GM18907 (cell line): Measurements from ENCODE around the gene FSHB.
"Not testable (repeated sequence)": the region's sequence is repeated elsewhere in the genome, so short reads cannot be mapped to it uniquely, and the experiment has no call there.

Experiments used
- ATAC-seq: cut with Tn5 transposase; IDR thresholded peaks from one replicate; pipeline ENCODE4 v1.9.1; 2021; ENCODE audit warnings: mild to moderate bottlenecking, moderate library complexity; ENCODE audit not compliant: unreplicated experiment

Gene FSHB

DNA sequence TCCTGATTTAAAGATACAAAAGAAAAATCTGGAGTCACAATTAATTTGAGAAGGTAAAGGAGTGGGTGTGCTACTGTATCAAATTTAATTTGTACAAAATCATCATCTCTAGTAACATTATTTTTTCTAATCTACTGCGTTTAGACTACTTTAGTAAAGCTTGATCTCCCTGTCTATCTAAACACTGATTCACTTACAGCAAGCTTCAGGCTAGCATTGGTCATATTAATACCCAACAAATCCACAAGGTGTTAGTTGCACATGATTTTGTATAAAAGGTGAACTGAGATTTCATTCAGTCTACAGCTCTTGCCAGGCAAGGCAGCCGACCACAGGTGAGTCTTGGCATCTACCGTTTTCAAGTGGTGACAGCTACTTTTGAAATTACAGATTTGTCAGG, at the start of gene FSHB:
FSHB (plus strand) TSS at position 301 of the 400 bp plus-strand sequence. CDS start 889 bp downstream, outside the sequence.
- no peak for ATAC-seq

- no peak for ATAC-seq
Observed at GRCh38 chr11:30186748-30187147, 44.1 kb upstream of the FSHB start.

DNA sequence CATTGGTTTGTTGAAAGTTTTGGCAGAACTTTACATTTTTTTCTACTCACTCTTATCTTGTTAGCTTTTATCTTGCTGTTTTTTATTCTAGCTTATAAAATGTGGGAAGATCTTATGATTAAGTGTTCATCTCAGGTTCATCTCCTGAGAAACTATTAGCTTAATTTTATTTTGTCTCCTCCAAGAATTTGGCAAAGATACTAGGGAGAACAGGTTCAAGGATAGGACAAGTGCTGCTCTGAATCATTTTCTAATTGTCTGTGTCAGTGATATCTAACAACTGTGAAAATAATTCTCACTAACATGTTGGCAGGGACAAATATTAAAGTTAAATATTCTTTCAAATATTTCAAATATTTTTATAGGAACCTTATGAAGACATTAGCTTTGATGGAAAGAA, 38.2 kb upstream of the FSHB start:
- no peak for ATAC-seq

DNA sequence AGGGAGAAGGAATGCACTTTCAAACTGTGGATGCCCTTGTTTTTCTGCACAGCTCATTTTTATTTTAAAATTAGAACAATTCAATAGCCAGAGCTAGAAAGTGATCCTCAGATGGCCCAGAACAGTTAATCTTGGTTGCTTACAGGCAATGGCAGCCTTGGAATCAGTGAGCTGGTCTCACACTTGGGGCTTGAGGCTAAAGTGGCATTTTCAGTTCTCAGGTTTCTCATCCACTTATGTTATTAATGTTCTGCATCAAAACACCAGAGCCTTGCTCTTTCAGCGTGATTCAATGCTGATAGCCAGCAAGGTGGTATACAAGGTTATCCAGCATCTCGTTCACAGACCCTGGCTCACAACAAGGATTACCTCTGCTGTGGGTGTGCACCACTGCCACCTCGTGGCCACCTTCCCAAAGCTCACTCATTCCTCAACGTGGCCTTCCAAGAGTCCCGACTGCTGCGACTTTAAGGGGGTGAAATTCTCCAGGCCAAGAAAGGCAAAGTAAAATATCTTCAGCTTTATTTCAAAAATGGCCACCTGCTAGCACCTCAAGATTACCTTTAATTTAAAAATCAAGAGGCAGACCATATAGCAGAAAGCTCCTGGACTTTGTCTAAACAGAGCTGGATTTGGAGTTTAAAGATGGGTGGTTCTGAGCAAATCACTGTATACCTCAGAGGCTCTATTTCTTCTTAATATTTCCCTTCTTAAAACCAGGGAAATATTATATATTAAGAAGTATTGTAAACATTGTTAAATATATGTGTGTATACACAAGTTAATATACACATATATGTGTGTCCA, 34.2 kb upstream of the FSHB start:
- peak; percentile 95 for ATAC-seq

DNA sequence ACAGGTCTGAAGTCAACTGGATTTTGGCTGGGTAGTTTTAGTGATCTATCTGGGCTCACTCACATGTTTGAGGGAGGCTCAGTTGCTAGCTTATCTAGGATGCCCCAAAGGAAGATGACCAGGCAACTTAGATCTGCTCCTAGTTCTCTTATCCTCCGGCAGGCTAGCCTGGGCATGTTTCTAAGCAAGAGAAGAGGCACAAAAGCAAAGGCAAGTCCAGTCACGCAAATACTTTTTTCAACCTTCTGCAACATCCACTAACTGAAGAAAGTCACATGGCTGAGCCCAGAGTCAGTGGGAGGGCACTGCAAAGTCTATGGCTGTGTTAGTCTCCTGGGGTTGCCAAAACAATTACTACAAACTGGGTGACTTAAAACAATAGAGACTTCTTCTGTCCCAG, 32.9 kb upstream of the FSHB start:
- no peak for ATAC-seq

- ATAC-seq: not testable (repeated sequence)
Observed at GRCh38 chr11:30202989-30203388, 27.8 kb upstream of the FSHB start.

- ATAC-seq: no peak
Observed at GRCh38 chr11:30203850-30204249, 27.0 kb upstream of the FSHB start.

DNA sequence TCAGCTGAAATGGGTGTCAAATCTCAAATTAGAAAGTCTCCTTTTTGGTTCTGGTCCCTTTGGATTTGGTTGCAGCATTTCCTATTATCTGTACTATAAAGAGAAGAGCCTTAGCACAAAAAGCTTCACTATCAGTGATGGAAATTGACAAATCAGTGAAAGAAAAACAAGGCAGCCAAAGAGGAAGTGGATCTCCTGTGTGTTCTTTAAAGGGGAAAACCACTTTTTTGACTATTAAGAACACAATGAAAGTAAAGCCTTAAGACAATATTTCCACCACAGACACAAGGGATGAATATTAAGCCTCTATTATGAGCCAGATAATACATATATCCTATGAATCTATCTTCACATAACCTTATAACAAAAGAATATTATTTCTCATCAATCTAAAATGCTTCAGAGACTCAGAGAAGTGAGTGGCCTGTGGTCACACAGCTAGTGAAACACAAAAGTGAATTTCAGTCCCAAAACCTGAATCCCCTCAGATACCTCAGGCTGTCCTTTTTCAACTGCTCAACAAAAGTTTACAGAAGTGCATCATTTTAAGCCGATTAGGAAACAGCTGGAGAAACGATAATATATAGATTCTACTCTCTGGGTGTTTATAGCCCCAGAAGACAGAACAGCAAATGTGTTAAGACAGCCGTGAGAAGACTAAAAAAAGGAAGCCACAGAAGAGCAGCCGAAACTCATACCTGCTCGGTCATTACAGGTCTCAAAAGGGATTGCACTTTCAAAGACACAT, 24.4 kb upstream of the FSHB start:
- peak; percentile 92 for ATAC-seq

DNA sequence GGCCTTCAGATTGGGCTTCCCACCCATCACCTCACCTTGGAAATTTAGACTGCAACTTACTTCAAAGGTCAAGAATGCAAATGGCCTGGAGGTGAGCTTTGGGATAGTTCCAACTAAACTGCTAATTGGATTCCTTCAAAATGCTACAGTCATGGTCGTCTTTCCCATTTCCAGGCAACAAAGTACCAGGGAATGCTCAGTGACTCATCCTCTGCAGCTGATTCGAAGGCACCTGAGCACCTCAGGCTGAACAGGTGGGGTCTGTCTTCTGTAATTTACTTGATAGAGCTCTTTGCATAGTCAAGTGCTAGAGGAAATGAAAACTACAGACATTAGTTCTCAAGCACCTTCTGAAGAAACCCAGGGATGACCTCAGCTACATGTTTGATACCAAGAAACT, 20.5 kb upstream of the FSHB start:
- ATAC-seq: no peak

DNA sequence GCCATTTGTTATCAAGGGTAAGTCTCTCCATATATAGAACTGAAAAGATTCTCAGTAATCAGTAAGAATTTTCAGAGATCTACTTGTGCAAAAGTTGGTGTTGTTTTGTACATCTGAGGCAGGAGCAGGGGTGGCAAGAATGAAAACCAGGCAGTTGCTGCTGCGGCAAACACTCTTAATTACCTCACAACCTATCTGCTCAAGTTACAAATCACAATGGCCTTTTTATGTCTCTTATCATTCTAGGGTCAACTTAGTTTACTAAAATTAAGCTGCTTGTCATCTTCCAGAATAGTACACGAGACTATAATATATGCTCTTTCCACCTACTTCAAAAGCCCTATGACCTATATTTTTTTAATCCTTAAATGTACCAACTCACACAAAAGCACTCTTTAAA, 14.3 kb upstream of the FSHB start:
- ATAC-seq: no peak

- ATAC-seq: no peak
Observed at GRCh38 chr11:30218278-30218677, 12.5 kb upstream of the FSHB start.

GRCh38 chr11:30225642-30226041, 5.2 kb upstream of the FSHB start:
- no peak for ATAC-seq

DNA sequence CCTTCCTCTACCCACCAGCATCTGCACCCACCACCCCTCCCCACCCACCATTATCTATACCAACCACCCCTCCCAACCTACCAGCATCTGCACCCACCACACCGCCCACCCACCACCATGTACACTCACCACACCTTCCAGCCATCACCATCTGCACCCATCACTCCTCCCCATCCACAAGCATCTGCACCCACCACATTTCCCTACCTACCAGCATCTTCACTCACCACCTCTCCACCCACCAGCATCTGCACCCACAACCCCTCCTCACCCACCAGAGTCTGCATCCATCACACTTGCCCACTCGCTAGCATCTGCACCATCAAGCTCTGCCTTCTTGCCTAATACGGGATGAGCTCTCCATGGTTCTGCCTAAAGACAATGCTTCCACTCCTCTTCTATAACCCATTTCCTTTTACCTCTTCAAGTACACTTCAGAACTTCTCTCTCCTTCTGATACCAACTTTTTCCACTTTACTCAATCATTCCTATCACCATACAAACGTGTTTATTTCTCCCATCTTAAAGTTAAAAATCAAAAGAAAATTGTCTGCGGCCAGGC, 2.4 kb upstream of the FSHB start:
- no peak for ATAC-seq

GRCh38 chr11:30239025-30239424, 8.2 kb downstream of the FSHB start:
- no peak for ATAC-seq

DNA sequence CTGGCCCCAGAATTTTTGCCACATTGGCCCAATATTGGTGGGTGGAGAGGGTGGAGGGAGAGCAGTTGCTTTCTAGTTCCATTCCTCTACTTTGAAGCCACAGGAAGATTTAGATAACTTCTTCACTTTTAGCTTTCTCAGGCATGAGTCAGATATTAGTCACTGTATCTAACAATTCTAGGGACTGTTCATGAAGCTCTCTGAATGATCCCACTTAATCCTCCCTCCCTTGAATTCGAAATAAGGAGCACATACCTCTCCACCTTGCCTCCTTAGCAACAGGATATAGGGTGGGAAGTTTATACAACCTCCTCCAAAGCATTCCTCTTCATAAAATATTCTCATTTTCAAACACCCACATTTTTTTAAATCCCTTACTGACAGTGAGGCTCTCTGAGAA, 13.5 kb downstream of the FSHB start:
- no peak for ATAC-seq

DNA sequence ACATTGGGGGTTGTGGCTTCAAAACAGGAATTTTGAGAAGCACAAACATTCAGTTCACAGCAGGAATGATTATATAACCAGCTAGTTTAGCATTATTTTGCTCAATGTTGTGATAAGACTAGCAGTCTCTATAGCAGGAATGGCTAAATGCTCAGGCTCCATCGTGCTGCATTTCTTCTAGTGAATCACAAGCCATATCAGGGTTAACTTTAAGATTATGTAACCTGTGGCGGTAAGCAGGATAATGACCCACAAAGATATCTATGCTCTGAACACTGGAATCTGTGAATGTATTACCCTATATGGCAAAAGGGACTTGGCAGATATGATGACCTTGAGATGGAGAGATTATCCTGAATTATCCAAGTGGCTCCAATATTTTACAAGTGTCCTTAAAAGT, 14.8 kb downstream of the FSHB start:
- no peak for ATAC-seq

GRCh38 chr11:30254307-30255298, 23.8 kb downstream of the FSHB start:
- ATAC-seq: no peak

- ATAC-seq: no peak
Observed at GRCh38 chr11:30255637-30256036, 24.8 kb downstream of the FSHB start.

GRCh38 chr11:30257058-30257457, 26.2 kb downstream of the FSHB start:
- ATAC-seq: no peak

GRCh38 chr11:30258679-30259078, 27.9 kb downstream of the FSHB start:
- ATAC-seq: peak; percentile 67

DNA sequence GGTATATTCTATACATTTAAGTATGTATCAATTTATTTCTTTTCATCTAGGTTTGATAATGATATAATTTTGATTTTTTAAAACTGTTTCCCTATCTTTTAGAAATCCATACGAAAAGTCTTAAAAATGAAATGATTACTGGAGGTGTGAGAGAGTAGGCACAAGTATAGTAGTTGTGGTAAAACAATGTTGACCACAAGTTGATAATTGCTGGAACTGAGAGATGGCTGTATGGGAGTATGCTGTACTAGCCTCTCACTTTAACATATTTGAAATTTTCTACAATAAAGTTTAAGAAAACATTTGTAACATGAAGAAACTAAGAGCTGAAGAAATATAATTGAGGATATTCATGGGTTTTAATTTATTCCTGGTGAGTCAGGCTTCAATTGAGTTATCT, 30.0 kb downstream of the FSHB start:
- ATAC-seq: peak; percentile 96
